Measurements from ENCODE around the gene BPIFB3. TPM values are rescaled to one million over a fixed set of nuclear protein-coding genes. Genes with fewer than 3 reads are reported as not detected.

BPIFB3 gene
- total RNA-seq, 1 donor from 2014 or later = not detected

DNA sequence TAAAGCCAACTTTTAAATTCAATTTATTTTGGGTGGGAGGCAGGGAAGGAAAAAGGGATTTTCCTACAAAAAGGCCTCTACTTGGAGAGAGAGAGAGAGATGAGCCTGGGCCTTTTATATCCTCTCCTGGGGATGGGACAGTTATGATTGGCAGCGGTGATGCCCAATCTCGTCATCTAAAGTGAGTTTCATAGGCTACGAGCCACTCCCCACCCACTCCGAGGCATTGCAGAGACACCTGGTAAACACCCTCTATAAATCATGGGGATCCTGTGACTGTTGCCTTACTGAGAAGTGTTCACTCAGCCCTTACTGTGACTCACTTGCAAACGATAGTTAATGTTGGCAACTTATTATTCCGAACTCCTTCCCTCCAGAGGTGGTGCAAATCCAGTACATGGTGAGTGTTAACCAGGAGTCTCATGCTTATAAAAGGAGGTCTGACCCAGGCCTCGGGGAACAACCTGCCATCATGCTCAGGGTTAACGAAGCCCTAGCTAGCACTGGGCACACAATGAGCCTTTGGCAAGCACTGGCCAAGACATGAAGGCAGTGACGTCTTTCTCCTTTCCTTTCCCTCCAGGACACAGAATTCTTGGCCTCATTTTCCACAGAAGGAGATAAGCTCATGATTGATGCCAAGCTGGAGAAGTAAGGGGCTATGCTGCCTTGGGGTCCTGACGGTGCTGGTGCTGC is 46.3 kb downstream of the BPIFB3 start:
- Histone ChIP-seq H3K4me2 (no peak overlapping the region), H3K4me1 (peaks cover 8% of the 10 kb centered on the region), H3K4me3 (no peak overlapping the region), H3F3A (ENCODE audit: low read depth) (no peaks in the 10 kb centered on the region), H3K27ac (no peak overlapping the region), H2AFZ (replicated peaks) (no peak overlapping the region), H3K9ac (no peak overlapping the region), H4K20me1 (ENCODE audit: low read depth) (no peaks in the 10 kb centered on the region), H3K79me2 (ENCODE audit: low read depth) (no peaks in the 10 kb centered on the region), H3K36me3 (no peaks in the 10 kb centered on the region), H3K9me3 (ENCODE audit: low read depth) (no peaks in the 10 kb centered on the region), H3K27me3 (no peaks in the 10 kb centered on the region)
- DNase-seq (ENCODE audit: low spot score) = no peak
- H3K4me1 Mint-ChIP-seq = no peaks in the 10 kb centered on the region
- H3K27ac Mint-ChIP-seq = no peak overlapping the region
- peaks cover 11% of the 10 kb centered on the region for H3K27me3 Mint-ChIP-seq (ENCODE audit: insufficient read depth, low read depth)
- H3K36me3 Mint-ChIP-seq = no peaks in the 10 kb centered on the region
- H3K9me3 Mint-ChIP-seq = no peaks in the 10 kb centered on the region
- no peak overlapping the region for H3K4me3 Mint-ChIP-seq
- TF ChIP-seq EZH2 (IDR thresholded peaks at IDR 0.05) (no peak), EZH2phosphoT487 (IDR thresholded peaks at IDR 0.05) (no peak), CTCF (IDR thresholded peaks at IDR 0.05) (no peak)

- TF ChIP-seq CTCF (IDR thresholded peaks at IDR 0.05) (no peak), EZH2phosphoT487 (IDR thresholded peaks at IDR 0.05) (no peak), EZH2 (IDR thresholded peaks at IDR 0.05) (no peak)
- no peak overlapping the region for H3K4me2 ChIP-seq
- H3K27ac Mint-ChIP-seq = peak overlapping the region; percentile 72
Measured at GRCh38 chr20:33103556-33103955, 49.9 kb downstream of the BPIFB3 start.

DNA sequence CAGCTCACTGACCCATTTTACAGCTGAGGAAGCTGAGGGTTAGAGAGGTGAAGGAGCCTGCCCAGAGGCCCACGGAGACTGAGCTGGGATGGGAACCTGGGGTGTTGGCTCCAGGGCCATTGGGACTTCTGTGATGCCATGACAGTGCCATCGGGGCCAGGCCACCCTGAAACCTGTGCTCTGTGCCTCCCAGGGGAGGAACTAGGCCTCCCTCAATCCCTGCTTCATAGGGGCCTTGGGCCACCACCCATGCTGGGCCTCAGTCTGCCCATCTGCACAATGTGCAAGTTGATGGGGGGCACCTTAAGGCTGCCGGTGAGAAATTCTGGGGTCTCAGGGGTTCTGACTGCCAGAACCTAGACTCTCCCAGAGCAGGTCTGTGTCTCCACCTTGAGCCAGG is 50.6 kb downstream of the BPIFB3 start:
- H3K9me3 ChIP-seq (ENCODE audit: low read depth) = no peaks in the 10 kb centered on the region
- no peaks in the 10 kb centered on the region for H3F3A ChIP-seq (ENCODE audit: low read depth)
- H3K27ac Mint-ChIP-seq = no peak overlapping the region
- peaks cover 8% of the 10 kb centered on the region for H3K4me1 ChIP-seq
- H3K4me2 ChIP-seq = no peak overlapping the region
- no peak overlapping the region for H2AFZ ChIP-seq (replicated peaks)
- TF ChIP-seq CTCF (IDR thresholded peaks at IDR 0.05) (no peak), EZH2 (IDR thresholded peaks at IDR 0.05) (no peak), EZH2phosphoT487 (IDR thresholded peaks at IDR 0.05) (no peak)
- H3K27ac ChIP-seq = no peak overlapping the region
- H3K79me2 ChIP-seq (ENCODE audit: low read depth) = no peaks in the 10 kb centered on the region
- H3K4me3 Mint-ChIP-seq = no peak overlapping the region
- no peak for DNase-seq (ENCODE audit: low spot score)
- H3K9me3 Mint-ChIP-seq = no peaks in the 10 kb centered on the region
- H3K4me1 Mint-ChIP-seq = no peaks in the 10 kb centered on the region
- H3K27me3 Mint-ChIP-seq (ENCODE audit: insufficient read depth, low read depth) = peaks cover 7% of the 10 kb centered on the region
- no peak overlapping the region for H3K4me3 ChIP-seq
- no peaks in the 10 kb centered on the region for H3K36me3 Mint-ChIP-seq
- no peaks in the 10 kb centered on the region for H3K27me3 ChIP-seq
- no peak overlapping the region for H3K9ac ChIP-seq
- H3K36me3 ChIP-seq = no peaks in the 10 kb centered on the region
- H4K20me1 ChIP-seq (ENCODE audit: low read depth) = no peaks in the 10 kb centered on the region

More at GRCh38 chr20:33103556-33103955, 49.9 kb downstream of the BPIFB3 start:
- no peak for DNase-seq (ENCODE audit: low spot score)
- Histone ChIP-seq H3K79me2 (ENCODE audit: low read depth) (no peaks in the 10 kb centered on the region), H3F3A (ENCODE audit: low read depth) (no peaks in the 10 kb centered on the region), H3K9ac (no peak overlapping the region), H3K36me3 (no peaks in the 10 kb centered on the region), H3K4me1 (peaks cover 8% of the 10 kb centered on the region), H3K27me3 (no peaks in the 10 kb centered on the region), H3K9me3 (ENCODE audit: low read depth) (no peaks in the 10 kb centered on the region), H3K27ac (no peak overlapping the region), H3K4me3 (no peak overlapping the region), H2AFZ (replicated peaks) (no peak overlapping the region), H4K20me1 (ENCODE audit: low read depth) (no peaks in the 10 kb centered on the region)
- Mint-ChIP-seq H3K4me3 (no peak overlapping the region), H3K9me3 (no peaks in the 10 kb centered on the region), H3K4me1 (no peaks in the 10 kb centered on the region), H3K36me3 (no peaks in the 10 kb centered on the region), H3K27me3 (ENCODE audit: insufficient read depth, low read depth) (peaks cover 7% of the 10 kb centered on the region)

Data from neural progenitor cell (in vitro differentiated cells).